PC-3 (cell line): ENCODE results near the gene GUCA2A. TPM values are rescaled to one million over a fixed set of nuclear protein-coding genes. Genes with fewer than 3 reads are reported as not detected.
A peak's percentile ranks its signal among the peaks of the same experiment; 100 is the strongest.
"Not testable (repeated sequence)": the region's sequence is repeated elsewhere in the genome, so short reads cannot be mapped to it uniquely, and the experiment has no call there.

ENCODE experiments used
- ATAC-seq: fragments of 200-7000 bp; cut with Tn5 transposase; 2 replicates; pipeline ENCODE4 v1.9.1; 2020; ENCODE audit warnings: mild to moderate bottlenecking, moderate library complexity
- BruUV-seq: library from RNA; stranded (reverse); fragments of 400-500 nt; replicated peaks from 2 replicates; lab custom pipeline; 2021; lab: Mats Ljungman, UMichigan
- CTCF ChIA-PET: fragments of 300-600 bp; sonication (Branson Sonifier 250); formaldehyde crosslinking; loops from one replicate; lab custom pipeline; 2022; ENCODE audit warnings: antibody characterized with exemption; lab: Charles Lee
- POLR2A ChIA-PET: fragments of 300-600 bp; sonication (Branson Sonifier 250); formaldehyde crosslinking; loops from one replicate; lab custom pipeline; 2022; ENCODE audit warnings: antibody characterized with exemption; ENCODE audit not compliant: unreplicated experiment; lab: Charles Lee
- DNase-seq: peaks from one replicate; pipeline ENCODE4 v3.0.0-alpha.2; 2015
- H2AFZ ChIP-seq: fragments of 300-600 bp; sonication (generic); 2 replicates; pipeline ENCODE4 v1.6.0; 2016; ENCODE audit warnings: antibody characterized with exemption, low read length
- H3F3A ChIP-seq: fragments of 300-600 bp; sonication (generic); one replicate; pipeline ENCODE4 v1.6.0; 2017; ENCODE audit warnings: antibody characterized with exemption, low read length, control low read depth, mild to moderate bottlenecking; ENCODE audit not compliant: unreplicated experiment
- H3K27ac ChIP-seq: fragments of 300-600 bp; sonication (generic); 2 replicates; pipeline ENCODE4 v1.5.1; 2016; ENCODE audit warnings: mild to moderate bottlenecking, low read length
- H3K27me3 ChIP-seq: fragments of 300-600 bp; sonication (generic); 2 replicates; pipeline ENCODE4 v1.6.1; 2016; ENCODE audit warnings: low read length, mixed read lengths
- H3K36me3 ChIP-seq: fragments of 300-600 bp; sonication (generic); 2 replicates; pipeline ENCODE4 v1.6.1; 2016; ENCODE audit warnings: low read depth, mixed run types, low read length, mixed read lengths
- H3K4me1 ChIP-seq: fragments of 300-600 bp; sonication (generic); 2 replicates; pipeline ENCODE4 v1.5.1; 2016; ENCODE audit warnings: low read length; ENCODE audit not compliant: insufficient read depth
- H3K4me2 ChIP-seq: fragments of 300-600 bp; sonication (generic); 2 replicates; pipeline ENCODE4 v1.6.0; 2016; ENCODE audit warnings: low read length
- H3K4me3 ChIP-seq: fragments of 300-600 bp; sonication (generic); 2 replicates; pipeline ENCODE4 v1.5.1; 2016; ENCODE audit warnings: mild to moderate bottlenecking, low read length, mixed read lengths
- H3K79me2 ChIP-seq: fragments of 300-600 bp; sonication (generic); 2 replicates; pipeline ENCODE4 v1.6.1; 2017; ENCODE audit warnings: low read length, mixed read lengths
- H3K9ac ChIP-seq: fragments of 300-600 bp; sonication (generic); 2 replicates; pipeline ENCODE4 v1.6.0; 2016; ENCODE audit warnings: mild to moderate bottlenecking, low read length
- H3K9me2 ChIP-seq: fragments of 300-600 bp; sonication (generic); replicated peaks from 2 replicates; pipeline ENCODE4 v1.6.1; 2016; ENCODE audit warnings: mixed run types, low read length, mixed read lengths
- H3K9me3 ChIP-seq: fragments of 300-600 bp; sonication (generic); 2 replicates; pipeline ENCODE4 v1.6.1; 2016; ENCODE audit warnings: low read length, mixed read lengths
- H4K20me1 ChIP-seq: fragments of 300-600 bp; sonication (generic); 2 replicates; pipeline ENCODE4 v1.6.1; 2016; ENCODE audit warnings: low read length, mixed read lengths
- EZH2 ChIP-seq: fragments of 300-600 bp; sonication (generic); IDR thresholded peaks from one replicate; pipeline ENCODE4 v1.6.1; 2017; ENCODE audit warnings: antibody characterized with exemption, mild to moderate bottlenecking, low read length; ENCODE audit not compliant: unreplicated experiment
- EZH2phosphoT487 ChIP-seq: fragments of 300-600 bp; sonication (generic); IDR thresholded peaks from 2 replicates; pipeline ENCODE4 v1.6.1; 2018; ENCODE audit warnings: mild to moderate bottlenecking, antibody characterized with exemption, low read length, borderline replicate concordance
- intact Hi-C: fragments of 100-400 bp; cut with micrococcal nuclease; formaldehyde crosslinking; loops from 2 replicates; pipeline ENCODE4 v1.9.0; 2023
- total RNA-seq: library from RNA; depleted of rRNA; stranded (reverse); fragments of >200 nt; gene quantifications from 2 replicates; pipeline ENCODE4 v1.2.3, GENCODE V29; 2014
- TF ChIP-seq, protein P1 (sequence below): fragments of 300-600 bp; sonication (generic); conservative IDR thresholded peaks from 2 replicates; pipeline ENCODE4 v1.5.1; 2017; ENCODE audit warnings: antibody characterized with exemption, low read depth, mild to moderate bottlenecking, low read length

The GUCA2A gene
- total RNA-seq, 1 experiment from 2014 or later: not detected

DNA sequence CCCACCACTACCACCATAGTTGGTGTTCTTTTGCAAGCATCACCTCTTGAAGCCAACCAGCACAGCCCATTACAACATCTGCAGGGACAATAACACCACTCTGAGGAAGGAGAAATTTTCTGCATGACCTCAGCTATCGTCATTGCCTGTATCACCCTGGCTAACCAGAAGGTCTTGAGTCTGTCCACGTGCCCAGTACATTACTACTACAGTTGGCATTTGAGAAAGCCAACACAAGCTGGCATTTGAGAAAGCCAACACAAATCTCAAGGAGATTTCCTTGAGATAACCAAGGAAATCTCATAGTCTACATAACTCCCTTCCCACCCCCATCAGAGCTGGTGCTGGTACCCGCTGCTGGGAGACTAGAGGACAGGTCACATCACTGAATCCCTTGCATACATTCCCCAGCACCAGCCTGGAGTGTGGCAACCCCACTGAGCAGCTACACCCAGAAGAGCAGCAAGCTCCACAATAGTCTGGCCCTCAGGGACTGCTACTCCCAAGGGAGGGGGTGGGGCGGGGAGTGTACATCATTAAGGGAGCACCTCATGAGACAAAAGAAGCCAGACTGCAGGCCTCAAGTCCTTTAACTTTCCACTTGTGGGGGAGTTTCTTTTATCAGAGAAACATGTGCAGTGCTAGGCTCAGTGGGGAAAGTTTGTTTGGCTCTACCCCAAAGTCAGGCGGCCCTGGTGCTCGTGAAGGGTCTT, 46.0 kb upstream of the GUCA2A start:
- Histone ChIP-seq H4K20me1 (no peaks in the 10 kb centered on the region), H3K9me3 (no peaks in the 10 kb centered on the region), H3K27me3 (no peaks in the 10 kb centered on the region), H3K4me1 (peaks cover 62% of the 10 kb centered on the region), H3K4me2 (no peak overlapping the region), H3K9ac (no peak overlapping the region), H3K27ac (peak overlapping the region; percentile 6; the same call in 1 of the 2 replicates), H3K9me2 (no peaks in the 10 kb centered on the region), H3K79me2 (peaks cover 91% of the 10 kb centered on the region), H2AFZ (no peak overlapping the region), H3K36me3 (peaks cover 4% of the 10 kb centered on the region; the same call in 1 of the 2 replicates), H3K4me3 (no peak overlapping the region), H3F3A (no peaks in the 10 kb centered on the region)
- POLR2A ChIA-PET: no interaction called here
- BruUV-seq: no TSS peak
- TF ChIP-seq, protein P1, sequence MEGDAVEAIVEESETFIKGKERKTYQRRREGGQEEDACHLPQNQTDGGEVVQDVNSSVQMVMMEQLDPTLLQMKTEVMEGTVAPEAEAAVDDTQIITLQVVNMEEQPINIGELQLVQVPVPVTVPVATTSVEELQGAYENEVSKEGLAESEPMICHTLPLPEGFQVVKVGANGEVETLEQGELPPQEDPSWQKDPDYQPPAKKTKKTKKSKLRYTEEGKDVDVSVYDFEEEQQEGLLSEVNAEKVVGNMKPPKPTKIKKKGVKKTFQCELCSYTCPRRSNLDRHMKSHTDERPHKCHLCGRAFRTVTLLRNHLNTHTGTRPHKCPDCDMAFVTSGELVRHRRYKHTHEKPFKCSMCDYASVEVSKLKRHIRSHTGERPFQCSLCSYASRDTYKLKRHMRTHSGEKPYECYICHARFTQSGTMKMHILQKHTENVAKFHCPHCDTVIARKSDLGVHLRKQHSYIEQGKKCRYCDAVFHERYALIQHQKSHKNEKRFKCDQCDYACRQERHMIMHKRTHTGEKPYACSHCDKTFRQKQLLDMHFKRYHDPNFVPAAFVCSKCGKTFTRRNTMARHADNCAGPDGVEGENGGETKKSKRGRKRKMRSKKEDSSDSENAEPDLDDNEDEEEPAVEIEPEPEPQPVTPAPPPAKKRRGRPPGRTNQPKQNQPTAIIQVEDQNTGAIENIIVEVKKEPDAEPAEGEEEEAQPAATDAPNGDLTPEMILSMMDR: no peak
- no peak for TF ChIP-seq EZH2
- no peak for TF ChIP-seq EZH2phosphoT487
- DNase-seq (peak; percentile 24), ATAC-seq (no peak)
- CTCF ChIA-PET: no interaction called here
- intact Hi-C loops: no loop called here

DNA sequence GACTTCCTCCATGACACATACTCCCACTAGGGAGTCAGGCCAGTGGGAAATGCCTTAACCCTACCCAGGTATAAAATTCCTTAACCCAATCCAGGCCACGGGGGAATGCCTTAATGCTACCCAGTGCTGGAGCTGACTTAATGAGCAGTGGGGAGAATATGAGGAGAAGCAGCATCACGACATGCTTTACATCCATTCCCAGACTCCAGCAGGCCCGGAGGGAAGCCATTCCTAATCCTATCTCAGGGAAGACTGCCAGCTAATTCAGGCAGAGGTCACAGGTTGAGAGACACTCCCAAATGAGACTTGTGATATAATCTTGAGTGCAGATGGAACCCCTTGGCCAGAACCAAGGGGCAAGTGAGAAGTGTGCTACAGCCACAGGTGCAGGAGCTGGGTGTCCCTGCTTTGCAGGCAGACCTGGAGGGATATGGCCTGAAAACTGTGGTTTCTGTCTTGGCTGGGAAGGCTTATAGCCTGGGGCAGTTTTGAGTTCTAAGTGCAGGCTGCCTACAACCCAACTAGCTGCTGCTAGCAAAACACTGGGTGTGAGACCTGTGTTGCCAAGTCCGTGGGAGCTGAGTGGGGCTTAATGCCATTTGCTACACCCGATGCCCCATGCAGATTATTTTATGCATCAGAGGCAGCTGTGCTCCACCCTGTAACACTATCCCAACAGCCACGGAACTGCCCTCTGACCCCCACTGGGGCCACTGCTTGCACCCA, 45.1 kb upstream of the GUCA2A start:
- no peak overlapping the region for H2AFZ ChIP-seq
- H3K4me1 ChIP-seq: peaks cover 61% of the 10 kb centered on the region
- intact Hi-C loops: no loop called here
- H3K27me3 ChIP-seq: no peaks in the 10 kb centered on the region
- H3K4me2 ChIP-seq: no peak overlapping the region
- BruUV-seq: no TSS peak
- H3K9ac ChIP-seq: no peak overlapping the region
- H3K9me3 ChIP-seq: no peaks in the 10 kb centered on the region
- ChIA-PET POLR2A (no interaction called here), CTCF (no interaction called here)
- H4K20me1 ChIP-seq: no peaks in the 10 kb centered on the region
- TF ChIP-seq EZH2phosphoT487 (no peak), EZH2 (no peak)
- TF ChIP-seq, protein P1: no peak
- no peaks in the 10 kb centered on the region for H3F3A ChIP-seq
- ATAC-seq: no peak
- H3K36me3 ChIP-seq: peaks cover 13% of the 10 kb centered on the region
- H3K4me3 ChIP-seq: no peak overlapping the region
- peaks cover 91% of the 10 kb centered on the region for H3K79me2 ChIP-seq
- no peaks in the 10 kb centered on the region for H3K9me2 ChIP-seq
- DNase-seq: peak; percentile 19
- H3K27ac ChIP-seq: 0 out of 2 replicates have a peak overlapping the region, but pooled peaks have one; percentile 6

DNA sequence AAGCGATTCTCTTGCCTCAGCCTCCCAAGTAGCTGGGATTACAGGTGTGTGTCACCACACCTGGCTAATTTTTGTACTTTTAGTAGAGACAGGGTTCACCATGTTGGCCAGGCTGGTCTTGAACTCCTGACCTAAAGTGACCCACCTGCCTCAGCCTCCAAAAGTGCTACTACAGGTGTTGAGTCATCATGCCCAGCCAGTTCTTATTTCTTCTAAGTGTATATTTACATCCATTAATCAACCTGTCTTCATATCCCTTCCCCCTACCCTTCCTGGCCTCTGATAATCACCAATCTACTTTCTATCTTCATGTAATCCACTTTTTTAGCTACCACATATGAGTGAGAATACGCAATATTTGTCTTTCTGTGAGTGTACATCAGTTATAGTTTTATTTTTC, 42.4 kb upstream of the GUCA2A start:
- intact Hi-C loops, BruUV-seq, ATAC-seq, CTCF ChIA-PET, H3K4me3 ChIP-seq, DNase-seq, H3K27me3 ChIP-seq, H3F3A ChIP-seq, H4K20me1 ChIP-seq, H3K9me3 ChIP-seq, H2AFZ ChIP-seq, POLR2A ChIA-PET, H3K9me2 ChIP-seq: not testable (repeated sequence)
- H3K36me3 ChIP-seq: peaks cover 36% of the 10 kb centered on the region
- peak overlapping the region; percentile 94 for H3K27ac ChIP-seq
- H3K79me2 ChIP-seq: peaks cover 73% of the 10 kb centered on the region
- peaks cover 53% of the 10 kb centered on the region for H3K4me1 ChIP-seq
- H3K9ac ChIP-seq: peak overlapping the region; percentile 36; the same call in 1 of the 2 replicates
- H3K4me2 ChIP-seq: peak overlapping the region; percentile 43
